ENCODE data around the gene TDRKH.
"Not testable (repeated sequence)": the region's sequence is repeated elsewhere in the genome, so short reads cannot be mapped to it uniquely, and the experiment has no call there.

The TDRKH gene

GRCh38 chr1:151760597-151761385 is 29.5 kb downstream of the TDRKH start:
- no peak for DNase-seq

GRCh38 chr1:151759241-151759640 is 31.1 kb downstream of the TDRKH start:
- no peak for DNase-seq

GRCh38 chr1:151756291-151756690 is 34.0 kb downstream of the TDRKH start:
- DNase-seq: no peak

GRCh38 chr1:151741516-151741915 is 48.8 kb downstream of the TDRKH start:
- DNase-seq: no peak

GRCh38 chr1:151739590-151740355 is 50.5 kb downstream of the TDRKH start:
- DNase-seq: no peak

GRCh38 chr1:151737479-151737878 is 52.8 kb downstream of the TDRKH start:
- DNase-seq: no peak

- DNase-seq: no peak
Observed at GRCh38 chr1:151737026-151737425, 53.3 kb downstream of the TDRKH start.

- not testable (repeated sequence) for DNase-seq
Observed at GRCh38 chr1:151733995-151734394, 56.3 kb downstream of the TDRKH start.

GRCh38 chr1:151733126-151733525 is 57.2 kb downstream of the TDRKH start:
- no peak for DNase-seq

- no peak for DNase-seq
Observed at GRCh38 chr1:151729966-151730291, 60.4 kb downstream of the TDRKH start.

- no peak for DNase-seq
Observed at GRCh38 chr1:151729157-151729965, 60.9 kb downstream of the TDRKH start.

GRCh38 chr1:151728151-151729054 is 61.9 kb downstream of the TDRKH start:
- no peak for DNase-seq

- DNase-seq: no peak
Observed at GRCh38 chr1:151723726-151724370, 66.5 kb downstream of the TDRKH start.

Measured in CD4-positive, alpha-beta T cell treated with Interleukin-1 beta for 1 hour (primary cell).